HL-60/S4 (cell line): Measurements from ENCODE around the gene ZMIZ1.

Experiments
- in situ Hi-C: fragments of 300-500 bp; cut with MboI; formaldehyde crosslinking; loops from 2 replicates; pipeline ENCODE4 v1.14.3; 2022; ENCODE audit warnings: low sequenced_read_pairs

Gene ZMIZ1

DNA sequence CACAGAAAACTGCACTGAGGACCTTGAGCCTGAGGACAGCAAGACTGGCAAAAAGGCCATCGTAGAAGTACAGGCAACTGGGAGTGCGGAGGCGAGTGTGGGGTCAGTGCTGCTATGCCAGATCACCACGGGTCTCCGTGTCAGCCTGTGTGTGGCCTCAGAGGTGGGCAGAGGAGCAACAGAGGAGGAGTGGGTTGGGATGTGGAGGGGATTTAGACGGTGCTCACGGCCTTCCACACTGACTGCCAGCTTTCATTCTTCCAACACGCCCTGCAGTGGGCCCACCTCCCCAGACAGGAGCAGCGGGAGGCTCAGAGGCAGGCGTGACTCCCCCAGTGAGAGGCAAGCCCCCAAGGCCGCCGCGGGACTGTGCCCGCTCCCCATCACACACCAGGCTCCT lies 17.0 kb upstream of the ZMIZ1 start:
- in situ Hi-C loops = no loop called here

- in situ Hi-C loops = no loop called here
Measured at GRCh38 chr10:79052291-79053080, 16.3 kb upstream of the ZMIZ1 start.

GRCh38 chr10:79053081-79053434 lies 15.7 kb upstream of the ZMIZ1 start:
- in situ Hi-C loops = no loop called here

DNA sequence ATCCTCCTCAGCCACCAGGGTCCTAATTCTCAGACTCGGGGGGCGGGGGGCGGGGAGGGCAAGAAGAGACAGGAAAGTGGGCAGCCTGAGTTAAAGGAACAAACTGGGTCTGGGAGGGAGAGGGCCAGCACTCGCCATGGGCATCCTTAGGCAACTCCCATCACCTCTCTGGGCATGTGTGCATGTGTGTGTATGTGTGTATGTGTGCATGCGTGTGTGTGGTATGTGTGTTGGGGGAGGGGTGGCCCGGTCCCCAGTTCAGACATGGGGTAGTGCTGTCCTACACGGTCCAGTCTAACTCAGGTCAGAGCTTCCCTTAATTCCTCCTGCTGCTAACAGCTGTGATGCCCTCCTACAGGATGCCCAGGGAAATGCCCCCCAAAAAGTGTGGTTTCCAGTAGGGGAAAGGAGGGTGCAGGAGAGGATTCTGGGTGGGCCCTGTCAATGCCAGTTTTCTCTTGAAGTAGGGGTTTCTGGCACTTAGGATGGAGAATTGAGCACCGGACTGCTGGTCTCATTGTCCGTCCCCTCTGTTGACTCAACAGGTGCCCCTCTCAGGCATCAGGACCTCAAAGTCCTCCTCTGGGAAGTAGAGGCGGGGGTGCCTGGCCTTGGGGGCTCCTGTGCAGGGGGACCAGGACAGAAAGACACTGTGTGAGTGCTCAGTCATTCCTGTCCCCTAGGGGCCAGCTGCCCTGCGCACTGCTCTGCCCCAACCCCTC lies 15.1 kb upstream of the ZMIZ1 start:
- in situ Hi-C loops = no loop called here

- in situ Hi-C loops = no loop called here
Measured at GRCh38 chr10:79054203-79055099, 14.3 kb upstream of the ZMIZ1 start.

DNA sequence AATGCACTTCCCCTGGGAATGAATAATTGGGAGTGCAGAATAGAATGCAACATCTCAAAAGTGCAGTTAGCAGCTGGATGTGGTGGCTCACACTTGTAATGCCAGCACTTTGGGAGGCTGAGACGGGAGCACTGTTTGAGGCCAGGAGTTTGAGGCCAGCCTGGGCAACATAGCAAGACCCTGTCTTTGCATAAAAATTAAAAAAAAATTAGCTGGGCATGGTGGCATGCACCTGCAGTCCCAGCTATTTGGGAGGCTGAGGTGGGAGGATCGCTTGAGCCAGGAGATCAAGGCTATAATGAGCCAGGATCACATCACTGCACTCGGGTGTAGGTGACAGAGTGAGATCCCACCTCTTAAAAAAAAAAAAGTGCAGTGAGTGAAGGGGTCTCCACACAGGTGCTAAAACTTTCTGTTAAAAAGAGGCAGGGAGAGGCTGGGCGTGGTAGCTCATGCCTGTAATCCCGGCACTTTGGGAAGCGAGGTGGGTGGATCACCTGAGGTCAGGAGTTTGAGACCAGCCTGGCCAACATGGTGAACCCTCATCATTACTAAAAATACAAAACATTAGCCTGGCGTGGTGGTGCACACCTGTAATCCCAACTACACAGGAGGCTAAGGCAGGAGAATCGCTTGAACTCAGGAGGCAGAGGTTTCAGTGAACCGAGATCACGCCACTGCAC lies 13.5 kb upstream of the ZMIZ1 start:
- in situ Hi-C loops = no loop called here

GRCh38 chr10:79055892-79056291 lies 12.9 kb upstream of the ZMIZ1 start:
- in situ Hi-C loops = no loop called here

DNA sequence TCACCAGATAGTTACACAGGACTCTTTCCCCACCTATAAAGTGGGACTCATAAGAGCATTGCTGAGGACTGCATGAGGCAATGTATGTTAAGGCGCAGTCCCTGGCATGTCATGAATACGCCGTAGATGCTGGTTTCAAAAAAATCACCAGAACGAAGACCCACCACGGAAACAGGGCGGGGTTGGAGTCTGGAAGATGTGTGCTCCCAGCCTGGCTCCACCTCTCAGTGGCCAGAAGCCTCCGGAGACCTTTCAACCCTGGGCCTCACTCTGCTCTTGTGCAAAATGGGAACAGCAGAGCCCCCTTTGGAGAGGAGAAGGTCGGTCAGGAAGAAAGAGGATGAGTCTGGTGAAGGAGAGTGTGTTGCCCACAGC lies 12.4 kb upstream of the ZMIZ1 start:
- in situ Hi-C loops = no loop called here

DNA sequence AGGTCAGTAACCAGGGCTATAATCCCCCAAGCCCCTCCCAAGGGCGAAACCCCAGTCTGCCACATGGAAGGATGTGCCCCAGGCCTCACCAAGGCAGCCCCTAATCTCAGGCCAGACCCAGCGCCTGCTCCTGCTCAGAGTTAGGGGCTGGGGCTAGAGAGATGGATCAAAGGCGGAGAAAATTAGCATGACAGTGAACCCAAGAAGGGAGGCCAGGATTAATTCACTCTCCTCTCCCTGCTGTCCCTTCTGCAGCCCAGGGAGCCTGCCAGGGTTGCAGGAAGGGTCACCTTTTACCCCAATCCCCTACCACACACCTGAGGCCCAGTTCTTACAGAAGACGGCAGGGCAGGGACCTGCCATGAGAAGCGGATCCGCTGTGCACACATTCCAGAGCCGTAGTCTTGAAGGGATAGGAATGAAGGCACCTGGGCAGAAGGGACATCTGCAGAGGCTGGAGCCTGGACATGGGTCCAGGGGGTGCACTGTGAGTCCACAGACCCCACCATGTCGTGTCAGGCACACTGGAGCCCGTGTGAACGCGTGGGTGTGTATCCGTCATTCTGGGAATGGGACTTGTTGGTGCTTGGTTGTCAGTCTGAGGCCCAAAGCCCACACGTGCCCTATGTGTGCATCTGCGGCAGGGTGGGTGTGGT lies 11.9 kb upstream of the ZMIZ1 start:
- in situ Hi-C loops = no loop called here

- in situ Hi-C loops = no loop called here
Measured at GRCh38 chr10:79057481-79058275, 11.1 kb upstream of the ZMIZ1 start.

- in situ Hi-C loops = no loop called here
Measured at GRCh38 chr10:79058899-79059841, 9.6 kb upstream of the ZMIZ1 start.

DNA sequence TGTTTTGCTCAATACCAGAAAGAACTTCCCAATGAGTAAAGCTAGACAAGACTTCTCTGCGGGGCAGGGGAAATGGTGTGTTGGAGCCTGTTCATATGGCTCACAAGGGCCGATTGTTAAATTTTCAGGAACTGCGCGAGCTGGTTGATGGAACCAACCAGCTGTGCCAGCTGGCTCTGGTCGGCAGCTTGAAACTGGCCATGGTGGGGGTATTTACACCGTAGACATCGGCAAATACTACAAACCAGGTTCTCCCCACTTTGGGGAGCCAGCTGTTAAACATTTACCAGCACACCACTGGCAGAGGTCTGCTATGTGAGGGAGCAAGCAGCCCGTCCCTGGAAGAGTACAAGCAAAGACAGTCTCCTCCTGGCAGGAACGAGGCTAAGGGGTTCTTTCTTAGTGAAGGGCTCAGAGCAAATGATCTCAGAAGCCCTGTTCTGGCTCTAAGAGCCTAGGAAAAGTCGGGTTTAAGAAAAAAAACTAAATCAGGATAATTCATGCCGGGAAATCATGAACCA lies 8.8 kb upstream of the ZMIZ1 start:
- in situ Hi-C loops = no loop called here

DNA sequence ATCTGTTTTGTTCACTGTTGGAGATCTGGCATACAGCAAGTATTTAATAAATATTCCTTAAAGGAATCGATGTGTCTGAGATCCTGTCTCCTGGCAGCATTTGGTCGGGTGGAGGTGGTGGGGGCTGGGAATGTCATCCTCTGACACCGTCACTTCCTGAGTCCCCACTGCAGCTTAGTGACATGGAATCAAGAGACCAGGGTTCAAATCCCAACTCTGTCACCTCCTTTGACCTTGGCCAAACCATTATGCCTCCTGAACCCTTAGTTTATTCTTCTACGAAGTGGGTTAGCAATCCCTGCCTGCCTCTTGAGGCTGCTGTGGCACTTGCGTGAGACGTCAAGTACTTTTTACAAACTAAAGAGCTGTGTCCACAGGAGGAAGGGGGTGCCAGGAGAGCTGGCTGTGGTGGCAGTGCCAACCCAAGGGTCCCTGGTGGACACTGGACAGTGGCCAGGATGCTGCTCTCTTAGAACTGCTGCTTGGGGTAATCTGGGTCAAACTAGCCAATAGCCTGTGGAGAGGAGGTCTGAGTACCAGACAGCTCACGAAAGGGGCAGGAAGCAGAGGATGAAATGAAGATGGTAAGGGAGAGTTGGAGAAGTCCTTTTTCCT lies 8.0 kb upstream of the ZMIZ1 start:
- in situ Hi-C loops = no loop called here

DNA sequence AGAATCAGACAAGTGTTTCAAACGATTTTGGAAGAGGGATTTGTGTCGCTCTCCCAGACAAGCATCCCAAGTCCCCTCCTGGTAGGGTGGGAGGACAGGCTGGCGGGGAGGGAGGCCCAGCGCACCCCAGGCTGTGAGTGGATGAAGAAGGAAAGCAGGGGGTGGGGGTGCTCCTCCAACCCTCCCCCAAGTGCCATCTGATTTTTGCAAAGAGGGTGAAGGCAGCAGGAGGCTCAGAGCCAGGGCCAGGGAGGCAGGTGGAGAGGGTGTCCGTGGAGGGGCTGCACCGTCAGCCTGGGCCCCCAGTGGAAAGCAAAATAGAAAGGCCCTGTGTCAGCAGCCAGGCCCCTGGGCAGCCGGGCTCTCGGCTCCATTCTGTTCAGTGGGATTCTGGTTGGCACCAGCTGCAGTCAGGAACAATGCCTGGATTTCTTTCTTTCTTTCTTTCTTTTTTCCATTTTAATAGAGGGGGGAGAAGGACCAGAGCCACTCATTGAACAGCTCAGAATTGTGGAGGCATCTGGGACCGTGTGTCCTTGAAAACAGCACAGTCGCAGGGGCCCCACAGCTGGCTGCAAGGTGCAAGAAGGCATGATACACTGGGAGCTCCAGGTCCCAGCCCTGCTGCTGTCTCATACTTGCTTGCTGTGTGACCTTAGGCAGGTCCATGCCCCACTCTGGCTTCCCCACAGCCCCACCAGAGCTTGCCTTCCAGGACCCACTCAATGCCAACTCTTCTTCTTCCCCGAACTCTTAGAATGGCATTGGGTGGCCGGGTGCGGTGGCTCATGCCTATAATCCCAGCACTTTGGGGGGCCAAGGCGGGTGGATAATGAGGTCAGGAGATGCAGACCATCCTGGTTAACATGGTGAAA lies 7.1 kb upstream of the ZMIZ1 start:
- in situ Hi-C loops = no loop called here

DNA sequence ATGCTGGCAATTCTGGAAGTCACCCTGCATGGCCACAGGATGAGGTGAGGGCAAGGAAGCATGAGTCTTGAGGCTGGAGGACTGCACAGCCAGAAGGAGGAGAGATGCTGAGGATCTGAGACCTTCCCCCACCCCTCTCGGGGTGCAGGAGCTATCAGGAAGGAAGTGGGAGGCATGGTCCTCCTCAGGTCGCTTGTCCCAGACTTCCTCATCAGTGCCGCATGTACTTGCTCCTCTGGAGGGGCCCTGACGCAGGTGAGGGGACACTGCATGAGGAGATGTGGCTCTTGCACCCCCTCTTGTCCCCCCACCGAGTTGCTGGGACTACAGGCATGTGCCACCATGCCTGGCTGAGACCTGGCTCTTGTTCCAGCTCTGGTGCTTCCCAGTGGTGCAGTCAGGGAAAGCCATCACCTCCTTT lies 5.7 kb upstream of the ZMIZ1 start:
- in situ Hi-C loops = no loop called here

- in situ Hi-C loops = no loop called here
Measured at GRCh38 chr10:79063661-79064492, 4.9 kb upstream of the ZMIZ1 start.
